ENCODE data around the gene SMIM41.

The SMIM41 gene

DNA sequence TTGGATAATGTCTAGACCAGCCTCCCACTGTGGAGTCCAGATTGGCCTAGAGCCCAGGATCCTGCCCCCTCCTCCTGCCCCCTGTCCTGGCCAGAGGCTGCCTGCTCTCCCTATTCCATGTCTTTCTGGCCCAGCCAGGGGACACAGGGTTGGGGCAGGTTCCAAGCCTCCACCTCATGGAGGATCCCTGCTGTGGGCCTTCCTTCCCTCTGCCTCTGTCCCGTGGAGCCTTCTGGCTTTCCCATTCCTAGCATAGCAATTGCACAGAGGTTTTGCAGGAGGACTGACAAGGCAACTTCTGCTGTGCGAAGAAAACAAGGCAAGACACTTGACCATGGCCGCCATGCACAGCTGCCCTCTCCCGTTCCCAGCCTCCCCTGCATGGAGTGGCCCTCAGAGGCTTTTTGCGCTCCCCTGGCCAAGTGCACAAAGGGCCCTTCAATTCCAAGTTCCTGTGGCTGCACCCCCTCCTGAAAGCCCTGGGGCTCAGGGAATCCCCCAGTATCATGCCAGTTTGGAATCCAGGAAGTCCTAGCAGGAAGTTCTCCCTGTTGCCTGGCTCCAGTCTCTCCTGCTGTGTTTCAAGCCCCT lies 70.2 kb downstream of the SMIM41 start:
- DNase-seq = no peak

DNA sequence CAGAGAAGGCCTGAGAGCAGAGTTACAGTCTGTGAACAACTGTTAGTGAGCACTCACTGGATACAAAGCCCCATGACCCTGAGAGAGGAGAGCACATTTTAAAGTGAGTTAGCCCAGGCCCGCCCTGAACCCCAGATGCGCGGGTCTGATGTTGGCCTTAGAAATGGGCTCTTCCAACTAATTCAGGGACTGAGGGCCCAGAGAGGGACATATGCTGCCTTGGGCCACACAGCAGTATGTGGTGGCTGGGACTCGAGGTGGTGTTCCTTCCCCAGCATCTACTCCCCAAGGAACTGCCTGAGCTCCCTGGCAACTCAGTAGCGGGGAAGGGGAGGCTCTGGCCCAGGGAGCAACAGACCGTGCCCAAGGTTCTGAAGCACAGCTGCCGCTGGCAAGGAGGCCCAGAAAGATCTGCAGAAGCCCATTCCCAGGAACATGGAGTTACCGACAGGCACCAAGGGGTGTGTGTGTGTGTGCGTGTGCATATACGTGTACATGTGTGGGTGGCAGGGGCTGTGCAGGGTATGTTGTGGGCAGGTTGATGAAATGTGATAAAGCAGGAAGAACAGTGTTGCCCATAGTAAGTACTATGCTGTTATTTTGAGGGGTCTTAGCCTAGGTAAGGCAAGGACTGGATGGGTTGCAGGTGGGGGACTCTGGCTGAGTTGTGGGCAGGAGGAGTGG lies 71.8 kb downstream of the SMIM41 start:
- DNase-seq = no peak

DNA sequence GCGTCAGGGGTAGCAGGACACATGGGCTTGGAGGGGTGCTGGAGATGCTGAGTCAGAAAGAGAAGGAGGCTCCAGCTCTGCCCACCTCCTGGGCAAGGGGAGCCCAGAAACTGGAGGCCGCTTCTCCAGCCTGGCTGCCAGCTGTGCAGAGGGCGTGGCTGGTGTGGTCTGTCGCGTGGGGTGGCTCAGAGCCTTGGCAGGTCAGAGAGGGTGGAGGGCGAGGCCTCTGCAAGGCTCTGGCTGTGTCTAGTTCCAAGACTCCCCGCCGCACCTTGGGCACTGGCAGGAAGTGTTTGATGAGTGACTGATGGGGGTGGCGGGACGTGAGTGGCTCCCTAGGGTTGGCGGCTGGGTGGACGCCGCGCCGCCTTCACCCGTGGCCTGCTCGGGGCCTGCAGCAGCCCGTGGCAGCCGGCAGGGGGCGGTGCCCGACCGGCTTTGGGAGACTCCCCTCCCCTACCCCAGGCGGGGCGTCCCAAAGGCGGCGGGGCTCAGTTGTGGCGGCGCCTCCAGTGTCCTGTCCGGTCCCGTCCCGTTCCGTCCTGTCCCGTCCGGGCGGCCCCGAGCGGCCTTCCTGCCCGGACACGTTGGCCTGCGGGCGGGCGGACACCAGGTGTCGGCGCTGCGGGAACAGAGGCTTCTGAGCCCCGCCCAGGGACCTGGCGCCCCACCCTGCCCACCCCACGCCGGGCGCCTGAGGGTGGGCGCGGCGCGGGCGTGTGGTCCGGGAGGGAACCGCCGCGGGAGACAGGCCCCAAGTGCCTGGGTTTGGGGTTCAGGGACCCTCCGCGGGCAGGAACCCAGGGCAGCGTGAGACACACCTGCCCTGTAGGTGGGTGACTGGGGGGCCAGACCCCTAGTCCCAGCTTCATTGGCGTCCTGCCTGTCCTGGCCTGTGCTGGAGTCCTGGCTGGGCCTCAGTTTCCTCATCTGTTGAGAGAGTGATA lies 72.6 kb downstream of the SMIM41 start:
- DNase-seq = peak; percentile 68

DNA sequence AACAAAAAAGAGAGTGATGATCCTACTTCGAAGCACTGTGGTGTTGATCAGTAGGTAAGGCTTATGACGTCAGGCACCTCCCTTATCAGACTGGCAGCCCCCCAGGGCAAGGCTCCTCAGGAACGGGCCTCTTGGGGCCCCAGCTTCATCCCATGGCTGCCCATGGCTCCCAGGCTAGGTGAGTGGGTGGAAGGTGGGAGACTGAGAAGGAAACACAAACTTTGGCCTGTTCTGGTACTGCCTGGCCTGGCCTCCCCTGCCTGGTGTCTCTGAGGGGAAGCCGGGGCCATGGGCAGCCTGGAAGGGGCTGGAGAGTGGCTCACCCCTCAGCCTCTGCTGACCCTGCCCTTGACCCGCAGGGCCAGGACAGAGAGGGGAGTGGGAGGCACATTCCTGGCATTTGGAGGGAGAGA lies 73.4 kb downstream of the SMIM41 start:
- no peak for DNase-seq

DNA sequence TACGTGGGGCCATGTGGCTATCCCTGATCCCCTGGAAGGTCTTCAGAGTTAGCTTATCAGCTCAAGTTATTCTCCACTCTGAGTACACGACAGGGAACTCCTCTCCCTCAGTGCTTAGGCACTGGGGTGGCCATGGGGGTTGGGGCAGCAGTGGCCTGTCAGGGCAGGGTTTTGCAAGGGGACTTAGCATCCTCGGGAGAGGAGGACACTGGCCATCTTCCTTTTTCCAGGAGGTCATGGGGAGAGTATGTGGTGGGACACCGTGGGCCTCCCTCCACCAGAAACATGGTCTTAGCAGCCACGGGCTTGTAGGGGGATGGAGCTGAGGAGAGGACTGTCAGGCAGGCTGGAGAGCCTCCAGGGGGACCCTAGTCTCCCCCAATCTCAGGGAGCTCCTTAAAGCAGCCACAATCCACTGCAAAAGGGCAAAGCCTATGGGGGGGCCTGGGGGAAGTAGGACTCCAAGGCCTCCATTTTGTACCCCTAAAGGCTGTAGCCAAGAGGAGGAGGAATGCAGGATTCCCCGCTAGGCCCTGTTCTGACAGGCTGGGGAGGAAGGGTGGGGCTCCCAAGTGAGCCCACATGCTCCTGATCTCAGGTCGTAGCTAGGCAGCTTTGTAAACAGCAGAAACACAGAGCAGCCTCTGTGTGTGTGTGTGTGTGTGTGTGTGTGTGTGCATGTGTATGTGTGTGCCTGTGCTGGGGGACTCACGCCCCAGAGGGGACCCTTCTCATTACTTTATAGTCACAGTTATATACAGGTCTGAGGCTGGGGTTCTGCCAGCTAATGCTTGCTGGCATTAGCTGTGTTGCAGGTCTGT lies 75.8 kb downstream of the SMIM41 start:
- no peak for DNase-seq

DNA sequence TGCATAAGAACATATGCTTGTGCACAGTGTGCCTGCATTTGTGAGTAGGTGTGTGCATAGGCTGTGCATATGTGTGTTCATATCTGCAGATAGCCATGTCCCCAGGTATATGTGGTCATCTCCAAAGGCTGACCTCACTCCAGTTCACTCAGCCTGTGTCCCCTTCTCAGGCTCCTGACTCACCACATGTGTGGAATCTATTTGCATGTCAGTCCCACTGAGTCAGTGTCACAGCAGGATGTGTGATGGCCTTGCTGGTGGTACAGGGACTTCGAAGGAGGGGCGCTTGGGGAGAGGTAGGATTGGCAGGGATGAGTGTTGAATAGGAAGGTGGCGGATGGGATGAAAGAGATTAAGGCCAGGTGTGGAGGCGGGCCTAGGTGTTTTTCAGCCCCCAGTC lies 76.8 kb downstream of the SMIM41 start:
- DNase-seq = no peak

DNA sequence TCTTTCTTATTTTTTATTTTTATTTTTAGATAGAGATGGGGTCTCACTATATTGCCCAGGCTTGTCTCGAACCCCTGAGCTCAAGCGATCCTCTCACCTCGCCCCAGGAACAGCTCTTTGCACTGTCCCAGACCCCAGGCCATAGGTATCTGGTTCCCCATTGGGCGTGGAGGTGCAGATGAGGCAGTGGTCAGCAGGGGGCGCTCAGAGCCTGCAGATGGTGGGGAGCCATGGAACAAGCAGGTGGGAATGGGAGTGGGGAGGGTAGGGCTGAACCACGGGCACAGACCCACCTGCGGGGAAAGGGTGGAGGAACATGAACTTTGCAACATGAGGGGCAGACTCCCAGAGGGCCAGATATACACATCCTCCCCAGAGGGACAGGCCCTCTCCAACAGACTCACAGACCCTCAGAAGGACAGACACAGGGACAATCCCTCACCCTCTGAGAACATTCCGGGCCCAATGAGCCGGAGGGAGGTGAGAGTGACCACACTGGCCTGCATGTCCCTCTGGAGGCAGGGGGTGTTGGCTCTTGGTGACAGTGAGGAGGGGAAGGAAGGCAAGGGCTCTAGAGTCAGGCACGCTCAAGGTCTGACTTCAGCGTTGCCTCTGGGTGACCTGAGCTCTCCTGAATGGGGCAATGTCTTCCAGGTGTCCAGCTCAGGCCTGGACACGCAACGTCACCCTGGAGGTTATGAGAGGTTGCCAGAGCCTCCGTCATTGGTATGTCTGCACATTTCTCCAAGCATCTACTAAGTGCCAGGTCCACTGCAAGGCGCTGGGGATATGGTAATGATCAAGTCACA lies 77.5 kb downstream of the SMIM41 start:
- DNase-seq = peak; percentile 76

DNA sequence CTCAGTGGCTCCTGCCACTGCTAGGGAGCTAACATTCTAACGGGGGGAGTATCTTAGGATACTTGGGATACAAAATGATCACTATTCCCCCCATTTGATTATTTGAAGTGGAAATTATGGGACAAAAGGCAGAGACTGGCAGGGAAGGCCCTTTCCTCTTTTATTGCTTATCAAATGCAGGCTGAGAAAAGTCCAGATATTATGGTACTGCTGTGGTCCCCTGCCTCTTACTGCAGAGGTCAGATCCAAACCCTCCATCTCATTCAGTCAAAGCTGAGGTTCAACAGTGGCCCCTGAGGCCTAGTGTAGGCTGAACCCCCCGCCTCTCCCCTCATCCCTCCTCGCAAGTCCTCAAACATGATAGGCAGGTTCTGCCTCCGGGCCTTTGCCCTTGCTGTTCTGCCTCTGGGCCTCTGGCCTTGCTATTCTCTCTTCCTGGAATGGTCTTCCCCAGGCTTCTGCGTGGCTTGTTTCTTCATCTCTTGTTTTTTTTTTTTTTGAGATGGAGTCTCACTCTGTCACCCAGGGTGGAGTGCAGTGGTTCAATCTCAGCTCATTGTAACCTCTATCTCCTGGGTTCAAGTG lies 78.2 kb downstream of the SMIM41 start:
- DNase-seq = no peak
